Measurements from ENCODE around the gene ENO1. TPM values are rescaled to one million over a fixed set of nuclear protein-coding genes. Genes with fewer than 3 reads are reported as not detected.
"Not testable (repeated sequence)": the region's sequence is repeated elsewhere in the genome, so short reads cannot be mapped to it uniquely, and the experiment has no call there.

ENO1 gene
- total RNA-seq, 1 donor from 2014 or later: 2,577 TPM

DNA sequence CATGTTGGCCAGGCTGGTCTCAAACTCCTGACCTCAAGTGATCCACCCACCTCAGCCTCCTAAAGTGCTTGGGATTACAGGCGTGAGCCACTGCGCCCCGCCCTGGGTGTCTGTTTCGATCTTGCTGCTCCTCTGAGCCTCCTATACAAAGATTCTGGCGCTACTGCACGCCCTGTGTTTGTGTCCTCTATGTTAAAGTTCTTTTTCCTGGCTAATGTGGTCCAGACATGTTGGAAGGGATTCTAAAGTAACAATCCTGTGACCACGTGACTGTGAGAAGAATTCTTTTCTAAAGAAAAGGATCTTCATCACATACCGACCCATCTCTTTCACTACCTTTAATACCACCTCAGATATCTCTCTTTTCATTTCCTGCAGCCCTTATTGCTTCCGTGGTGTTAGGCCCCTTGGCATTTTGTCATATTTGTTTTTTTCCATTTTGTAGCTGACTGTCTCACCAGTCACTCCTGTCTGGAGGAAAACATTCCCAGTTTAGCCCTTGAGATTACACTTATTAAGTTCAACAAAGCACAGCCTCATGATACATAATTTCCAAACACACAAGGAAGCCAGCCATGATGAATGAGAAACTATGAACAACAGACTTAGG lies 27.2 kb upstream of the ENO1 start:
- H3K4me3 ChIP-seq (ENCODE audit: low read depth, low read length): no peak overlapping the region
- no peak for DNase-seq (ENCODE audit: low read depth)
- TF ChIP-seq, protein P1, sequence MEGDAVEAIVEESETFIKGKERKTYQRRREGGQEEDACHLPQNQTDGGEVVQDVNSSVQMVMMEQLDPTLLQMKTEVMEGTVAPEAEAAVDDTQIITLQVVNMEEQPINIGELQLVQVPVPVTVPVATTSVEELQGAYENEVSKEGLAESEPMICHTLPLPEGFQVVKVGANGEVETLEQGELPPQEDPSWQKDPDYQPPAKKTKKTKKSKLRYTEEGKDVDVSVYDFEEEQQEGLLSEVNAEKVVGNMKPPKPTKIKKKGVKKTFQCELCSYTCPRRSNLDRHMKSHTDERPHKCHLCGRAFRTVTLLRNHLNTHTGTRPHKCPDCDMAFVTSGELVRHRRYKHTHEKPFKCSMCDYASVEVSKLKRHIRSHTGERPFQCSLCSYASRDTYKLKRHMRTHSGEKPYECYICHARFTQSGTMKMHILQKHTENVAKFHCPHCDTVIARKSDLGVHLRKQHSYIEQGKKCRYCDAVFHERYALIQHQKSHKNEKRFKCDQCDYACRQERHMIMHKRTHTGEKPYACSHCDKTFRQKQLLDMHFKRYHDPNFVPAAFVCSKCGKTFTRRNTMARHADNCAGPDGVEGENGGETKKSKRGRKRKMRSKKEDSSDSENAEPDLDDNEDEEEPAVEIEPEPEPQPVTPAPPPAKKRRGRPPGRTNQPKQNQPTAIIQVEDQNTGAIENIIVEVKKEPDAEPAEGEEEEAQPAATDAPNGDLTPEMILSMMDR (conservative IDR thresholded peaks at IDR 0.05; ENCODE audit: low read depth, low read length): no peak

GRCh38 chr1:8903908-8904650 lies 25.6 kb upstream of the ENO1 start:
- DNase-seq (ENCODE audit: low read depth): peak; percentile 95
- TF ChIP-seq, protein P1 (conservative IDR thresholded peaks at IDR 0.05; ENCODE audit: low read depth, low read length): no peak
- H3K4me3 ChIP-seq (ENCODE audit: low read depth, low read length): no peak overlapping the region

DNA sequence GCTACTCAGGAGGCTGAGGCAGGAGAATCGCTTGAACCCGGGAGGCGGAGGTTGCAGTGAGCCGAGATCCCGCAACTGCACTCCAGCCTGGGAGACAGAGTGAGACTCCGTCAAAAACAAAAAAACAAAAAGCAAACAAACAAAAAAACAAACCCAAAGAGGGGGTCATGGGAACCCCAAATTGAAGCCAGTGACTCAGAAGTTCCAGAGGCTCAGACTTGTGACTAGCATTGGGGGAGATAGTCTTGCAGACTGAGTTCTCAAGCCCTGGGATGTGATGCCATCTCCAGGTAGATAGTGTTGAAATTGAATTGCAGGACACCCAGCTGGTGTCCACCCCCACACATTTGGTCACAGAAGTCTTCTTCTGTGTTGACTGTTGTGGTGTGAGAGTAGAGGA lies 24.9 kb upstream of the ENO1 start:
- no peak overlapping the region for H3K4me3 ChIP-seq (ENCODE audit: low read depth, low read length)
- no peak for DNase-seq (ENCODE audit: low read depth)
- TF ChIP-seq, protein P1 (conservative IDR thresholded peaks at IDR 0.05; ENCODE audit: low read depth, low read length): peak; percentile 31

GRCh38 chr1:8902765-8903164 lies 24.3 kb upstream of the ENO1 start:
- peak; percentile 33 for DNase-seq (ENCODE audit: low read depth)
- H3K4me3 ChIP-seq (ENCODE audit: low read depth, low read length): no peak overlapping the region
- TF ChIP-seq, protein P1 (conservative IDR thresholded peaks at IDR 0.05; ENCODE audit: low read depth, low read length): peak; percentile 48

DNA sequence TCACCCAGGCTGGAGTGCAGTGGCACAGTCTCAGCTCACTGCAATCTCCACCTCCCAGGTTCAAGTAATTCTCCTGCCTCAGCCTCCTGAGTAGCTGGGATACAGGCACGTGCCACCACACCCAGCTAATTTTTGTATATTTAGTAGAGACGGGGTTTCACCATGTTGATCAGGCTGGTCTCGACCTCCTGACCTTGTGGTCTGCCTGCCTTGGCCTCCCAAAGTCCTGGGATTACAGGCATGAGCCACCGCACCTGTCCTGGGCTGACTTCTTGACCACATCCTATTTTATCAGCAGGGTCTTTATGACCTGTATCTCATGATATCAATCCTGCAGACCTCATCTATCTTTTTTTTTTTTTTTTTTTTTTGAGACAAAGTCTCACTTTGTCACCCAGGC lies 22.2 kb upstream of the ENO1 start:
- not testable (repeated sequence) for H3K4me3 ChIP-seq (ENCODE audit: low read depth, low read length); DNase-seq (ENCODE audit: low read depth)

GRCh38 chr1:8899046-8899445 lies 20.6 kb upstream of the ENO1 start:
- TF ChIP-seq, protein P1 (conservative IDR thresholded peaks at IDR 0.05; ENCODE audit: low read depth, low read length): no peak
- H3K4me3 ChIP-seq (ENCODE audit: low read depth, low read length): no peak overlapping the region
- DNase-seq (ENCODE audit: low read depth): no peak

DNA sequence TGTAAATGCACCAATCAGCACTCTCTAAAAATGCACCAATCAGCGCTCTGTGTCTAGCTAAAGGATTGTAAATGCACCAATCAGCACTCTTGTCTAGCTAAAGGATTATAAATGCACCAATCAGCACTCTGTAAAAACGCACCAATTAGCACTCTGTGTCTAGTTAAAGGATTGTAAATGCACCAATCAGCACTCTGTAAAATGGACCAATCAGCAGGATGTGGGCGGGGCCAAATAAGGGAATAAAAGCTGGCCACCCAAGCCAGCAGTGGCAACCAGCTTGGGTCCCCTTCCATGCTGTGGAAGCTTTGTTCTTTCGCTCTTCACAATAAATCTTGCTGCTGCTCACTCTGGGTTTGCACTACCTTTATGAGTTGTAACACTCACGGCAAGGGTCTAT lies 19.9 kb upstream of the ENO1 start:
- DNase-seq (ENCODE audit: low read depth); H3K4me3 ChIP-seq (ENCODE audit: low read depth, low read length): not testable (repeated sequence)

DNA sequence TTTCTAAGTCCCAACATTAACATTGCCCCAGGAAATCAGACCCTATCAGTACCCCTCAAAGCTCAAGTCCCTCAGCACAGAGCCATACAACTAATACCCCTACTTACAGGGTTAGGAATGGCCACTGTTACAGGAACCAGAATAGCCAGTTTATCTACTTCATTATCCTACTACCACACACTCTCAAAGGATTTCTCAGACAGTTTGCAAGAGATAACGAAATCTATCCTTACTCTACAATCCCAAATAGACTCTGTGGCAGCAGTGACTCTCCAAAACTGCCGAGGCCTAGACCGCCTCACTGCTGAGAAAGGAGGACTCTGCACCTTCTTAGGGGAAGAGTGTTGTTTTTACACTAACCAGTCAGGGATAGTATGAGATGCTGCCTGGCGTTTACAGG lies 19.0 kb upstream of the ENO1 start:
- not testable (repeated sequence) for H3K4me3 ChIP-seq (ENCODE audit: low read depth, low read length)

GRCh38 chr1:8896775-8897174 lies 18.3 kb upstream of the ENO1 start:
- not testable (repeated sequence) for H3K4me3 ChIP-seq (ENCODE audit: low read depth, low read length); DNase-seq (ENCODE audit: low read depth)

More for the DNA sequence above, 19.0 kb upstream of the ENO1 start:
- not testable (repeated sequence) for DNase-seq (ENCODE audit: low read depth)
